GM19467 (cell line): ENCODE measurements around the gene CD72.
"Not testable (repeated sequence)": the region's sequence is repeated elsewhere in the genome, so short reads cannot be mapped to it uniquely, and the experiment has no call there.

Experiments
- ATAC-seq: cut with Tn5 transposase; IDR thresholded peaks from one replicate; pipeline ENCODE4 v1.9.1; 2021; ENCODE audit warnings: mild to moderate bottlenecking, moderate library complexity; ENCODE audit not compliant: unreplicated experiment

The CD72 gene

DNA sequence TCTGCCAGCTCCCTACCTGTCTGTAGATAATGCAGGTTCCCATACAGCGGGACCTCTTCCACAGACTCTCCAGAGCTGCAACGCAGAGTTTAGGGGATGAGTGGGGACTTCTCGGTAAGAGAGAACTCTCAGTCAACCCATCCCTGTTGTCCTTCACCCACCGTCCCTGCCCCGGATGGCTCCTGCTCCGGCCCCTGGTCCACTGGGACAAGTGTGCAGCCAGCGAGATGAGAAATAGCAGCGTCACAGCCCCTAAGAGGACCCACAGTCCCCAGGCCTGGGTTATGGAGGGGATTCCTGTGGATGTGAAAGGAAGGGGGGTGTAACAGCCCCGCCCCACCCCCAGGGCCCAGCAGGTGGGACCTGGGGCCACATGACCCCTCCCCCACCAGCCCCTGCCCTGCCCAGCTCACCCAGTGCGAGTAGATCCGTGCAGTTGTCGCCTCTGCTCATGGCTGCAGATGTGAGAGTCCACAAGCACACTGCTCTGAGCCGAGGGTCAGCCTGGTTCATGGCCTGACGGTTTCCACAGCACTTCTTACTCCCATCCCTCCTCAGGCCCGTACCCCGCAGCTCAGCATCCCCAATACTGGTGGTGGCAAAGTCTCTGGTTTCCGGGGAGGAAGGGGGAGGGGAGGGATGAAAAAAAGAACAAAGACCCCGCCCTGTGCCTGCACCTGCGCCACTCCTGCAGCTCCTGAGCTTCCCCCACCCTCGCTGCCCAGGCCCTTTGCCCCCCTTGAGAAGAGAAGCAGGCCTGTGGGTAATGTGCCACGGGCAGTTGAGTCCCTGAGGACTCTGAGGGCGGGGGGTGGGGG is 32.3 kb upstream of the CD72 start, which contains the start of gene SIT1:
Gene SIT1 (minus strand): TSS at position 591 of the 818 bp plus-strand sequence. CDS start 78 bp downstream, at position 513.
- ATAC-seq = no peak

DNA sequence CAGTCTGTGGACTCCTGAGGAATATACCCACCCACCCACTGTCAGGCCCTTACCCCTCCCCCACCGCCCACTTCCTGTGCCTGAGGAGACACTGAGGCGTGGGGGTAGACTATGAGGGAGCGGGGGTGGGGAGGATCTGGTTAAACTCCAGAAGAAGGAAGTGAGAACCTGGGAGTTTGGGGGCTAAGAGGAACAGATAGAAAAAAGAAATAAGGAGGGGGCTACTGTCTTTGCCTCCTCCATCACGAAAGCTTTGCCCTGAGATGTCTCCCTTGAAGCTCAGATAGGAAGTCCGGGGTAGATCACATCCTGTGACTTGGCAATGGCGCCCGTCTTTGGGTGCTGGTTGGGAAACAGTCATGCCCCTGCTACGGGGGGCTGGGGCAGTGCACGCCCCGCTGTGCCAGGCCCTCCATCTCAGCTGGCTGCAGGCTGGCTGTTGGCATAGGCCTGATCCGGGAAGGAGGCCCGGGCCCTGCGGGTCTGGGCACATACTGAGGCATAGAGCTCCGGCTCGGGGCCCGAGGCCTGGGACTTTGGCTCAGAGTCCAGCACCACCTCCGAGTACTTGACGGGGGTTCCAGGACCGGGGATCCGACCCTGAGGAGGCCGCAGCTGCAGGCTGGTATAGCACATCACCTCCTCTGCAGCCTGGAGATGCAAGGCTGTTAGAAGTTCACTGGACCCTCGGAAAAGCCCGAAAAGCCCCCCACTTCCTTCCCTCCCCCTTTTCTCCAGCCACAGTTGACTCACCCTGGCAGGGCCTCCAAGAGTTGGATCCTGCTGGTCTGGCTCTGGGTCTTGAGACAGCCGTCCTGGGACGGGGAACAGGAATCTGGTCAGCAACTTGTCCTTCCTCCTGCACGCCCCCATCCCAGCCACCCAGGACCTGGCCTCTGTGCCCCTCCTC is 31.5 kb upstream of the CD72 start:
- no peak for ATAC-seq

DNA sequence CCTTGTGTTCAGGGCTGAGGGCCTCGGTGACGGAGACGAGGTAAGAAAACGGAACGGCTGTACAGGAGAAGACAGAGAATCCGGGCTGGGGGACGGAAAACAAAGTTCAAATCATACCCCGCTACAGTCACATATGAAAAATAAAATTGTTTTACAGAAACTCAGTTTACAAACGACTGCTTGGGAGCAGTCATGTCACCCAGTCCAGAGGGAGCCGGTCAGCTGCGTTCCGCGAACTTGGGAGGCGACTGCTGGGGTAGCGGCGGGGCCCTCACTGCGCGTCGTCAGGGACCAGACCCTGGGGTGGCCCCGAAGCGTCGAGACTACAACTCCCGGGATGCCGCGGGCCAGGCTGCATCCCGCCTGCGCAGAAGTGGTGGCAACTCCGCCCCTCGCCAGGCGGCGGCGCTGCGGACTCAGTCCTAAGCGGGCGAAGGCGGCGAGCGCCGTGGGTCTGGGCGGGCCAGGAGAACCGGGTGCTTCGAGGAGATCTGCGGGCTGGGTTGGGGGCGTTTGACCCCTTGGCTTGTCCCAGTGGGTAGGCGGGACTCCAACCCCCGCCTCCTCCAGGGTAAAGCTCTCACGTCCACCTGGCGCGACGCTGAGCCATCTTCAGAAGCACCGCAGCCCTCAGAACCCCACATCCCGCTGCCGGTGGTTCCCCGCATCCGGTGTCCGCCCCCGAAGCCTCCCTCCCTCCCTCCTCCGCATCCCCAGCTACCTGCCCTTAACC is 28.5 kb upstream of the CD72 start:
- peak; percentile 80 for ATAC-seq

DNA sequence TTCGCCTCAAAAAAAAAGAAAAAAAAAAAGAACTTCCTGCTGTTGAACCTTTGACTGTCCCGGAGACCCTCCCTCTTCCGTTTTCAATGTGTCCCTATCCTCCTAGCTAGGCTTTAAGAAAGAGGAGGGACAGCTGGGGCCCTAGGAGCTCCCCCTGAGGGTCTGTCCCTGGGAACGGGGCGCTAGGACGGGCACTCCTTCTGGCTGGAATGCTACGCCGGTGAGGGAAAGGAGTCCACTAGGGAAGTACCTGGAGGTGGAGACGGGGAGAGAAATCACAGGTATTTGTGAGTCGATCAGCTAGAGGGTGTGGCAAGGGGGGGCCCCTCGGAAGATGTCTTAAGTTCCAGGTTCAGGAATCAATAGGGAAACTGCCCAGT is 27.9 kb upstream of the CD72 start:
- no peak for ATAC-seq

DNA sequence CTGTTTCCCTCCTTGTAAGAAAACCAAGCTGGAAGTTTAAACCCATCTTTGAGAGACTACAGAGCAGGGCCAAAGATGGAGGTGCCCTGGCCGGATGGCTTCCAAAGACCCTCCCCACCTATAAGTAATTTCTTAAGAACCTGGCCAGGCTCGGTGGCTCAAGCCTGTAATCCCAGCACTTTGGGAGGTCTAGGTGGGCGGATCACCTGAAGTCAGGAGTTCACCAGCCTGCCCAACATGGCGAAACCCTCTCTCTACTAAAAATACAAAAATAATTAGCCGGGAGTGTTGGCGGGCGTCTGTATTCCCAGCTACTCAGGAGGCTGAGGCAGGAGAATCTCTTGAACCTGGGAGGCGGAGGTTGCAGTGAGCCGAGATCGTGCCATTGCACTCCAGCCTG is 27.5 kb upstream of the CD72 start:
- ATAC-seq = not testable (repeated sequence)

DNA sequence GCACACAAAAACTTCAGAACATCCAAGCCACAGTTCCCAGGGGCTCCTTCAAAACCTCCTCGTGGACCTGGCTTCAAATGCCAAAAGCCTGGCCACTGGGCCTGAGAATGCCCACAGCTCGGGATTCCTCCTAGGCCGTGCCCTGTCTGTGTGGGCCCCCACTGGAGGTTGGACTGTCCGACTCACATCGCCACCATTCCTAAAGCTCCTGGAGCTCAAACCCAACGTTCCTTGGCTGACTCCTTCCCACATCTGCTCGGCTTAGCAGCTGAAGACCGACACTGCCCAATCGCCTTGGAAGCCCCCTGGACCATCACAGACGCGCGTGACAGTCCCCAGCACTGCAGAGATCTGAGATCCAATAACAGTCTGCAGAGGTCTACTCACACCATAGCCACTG is 24.8 kb upstream of the CD72 start:
- ATAC-seq = no peak

DNA sequence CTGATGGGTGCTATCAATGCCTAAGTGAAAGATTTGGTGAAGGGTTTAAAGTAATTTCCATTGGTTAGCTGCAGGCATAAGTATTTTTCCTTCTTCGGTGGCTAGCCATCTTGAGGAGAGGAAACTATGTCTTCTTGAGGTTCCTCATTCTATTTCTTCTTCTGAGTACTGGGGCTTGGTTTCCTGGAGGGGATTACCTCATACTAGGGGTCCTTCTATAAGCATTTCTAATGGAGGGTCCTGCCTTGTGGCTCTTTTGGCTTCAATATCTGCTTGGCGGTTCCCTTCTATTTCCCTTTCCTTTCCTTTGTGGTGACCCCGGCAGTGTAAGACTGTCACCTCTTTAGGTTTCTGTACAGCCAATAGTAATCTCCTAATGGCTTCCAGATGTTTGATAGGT is 23.3 kb upstream of the CD72 start:
- ATAC-seq = not testable (repeated sequence)

DNA sequence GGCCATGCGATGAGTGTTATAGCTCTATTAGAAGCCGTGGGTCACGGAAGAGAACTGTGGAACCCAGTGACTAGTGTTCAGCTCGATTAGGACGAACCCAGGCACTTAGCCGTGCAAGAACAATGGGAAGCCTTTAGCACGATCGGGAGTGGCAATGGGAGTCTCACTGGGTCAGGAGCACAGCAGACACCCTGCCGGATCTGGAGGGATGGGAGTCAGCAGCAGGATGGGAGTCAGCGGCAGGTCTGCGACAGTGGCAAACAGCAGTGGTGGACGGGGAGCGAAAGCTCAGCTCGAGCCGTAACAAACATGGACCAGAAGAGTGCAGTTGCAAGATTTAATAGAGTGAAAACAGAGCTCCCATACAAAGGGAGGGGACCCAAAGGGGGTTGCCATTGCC is 22.2 kb upstream of the CD72 start:
- not testable (repeated sequence) for ATAC-seq

DNA sequence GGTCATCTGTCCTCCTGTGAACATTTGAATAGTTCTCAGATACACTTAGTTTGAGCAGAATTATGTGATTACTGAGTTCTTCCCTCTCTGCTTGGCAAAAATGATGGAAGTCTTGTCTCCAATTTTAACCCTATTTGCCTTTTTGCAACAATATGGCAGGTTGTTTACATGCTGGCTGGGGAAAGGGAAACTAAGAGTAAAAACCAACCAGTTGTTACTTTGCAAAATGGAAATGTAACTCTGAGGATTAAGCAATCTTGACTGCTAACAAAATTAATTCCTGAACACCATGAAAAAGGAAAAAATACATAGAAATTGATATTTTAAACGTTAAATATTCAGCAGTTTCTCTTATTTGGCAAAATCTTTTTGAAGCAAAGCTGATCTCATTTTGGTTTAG is 21.4 kb upstream of the CD72 start:
- ATAC-seq = no peak

DNA sequence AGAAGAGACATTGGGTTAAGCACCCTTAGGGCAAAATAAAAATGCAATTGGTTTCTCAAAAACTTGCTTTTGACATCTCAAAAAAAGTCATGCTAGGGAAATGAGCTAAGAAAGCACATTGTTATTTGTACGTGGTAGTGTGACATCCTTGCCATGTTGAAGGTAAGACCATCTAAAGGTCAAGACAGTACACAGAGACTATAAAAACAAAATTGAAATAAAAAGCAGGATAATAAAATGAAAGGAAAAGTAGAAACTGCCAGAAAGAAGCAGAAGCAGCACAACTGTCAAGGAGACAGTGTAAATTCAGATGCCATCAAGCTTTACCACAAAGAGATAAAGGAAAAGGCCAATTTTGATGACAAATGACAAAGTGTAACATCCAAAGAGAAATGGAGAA is 21.0 kb upstream of the CD72 start:
- ATAC-seq = not testable (repeated sequence)

DNA sequence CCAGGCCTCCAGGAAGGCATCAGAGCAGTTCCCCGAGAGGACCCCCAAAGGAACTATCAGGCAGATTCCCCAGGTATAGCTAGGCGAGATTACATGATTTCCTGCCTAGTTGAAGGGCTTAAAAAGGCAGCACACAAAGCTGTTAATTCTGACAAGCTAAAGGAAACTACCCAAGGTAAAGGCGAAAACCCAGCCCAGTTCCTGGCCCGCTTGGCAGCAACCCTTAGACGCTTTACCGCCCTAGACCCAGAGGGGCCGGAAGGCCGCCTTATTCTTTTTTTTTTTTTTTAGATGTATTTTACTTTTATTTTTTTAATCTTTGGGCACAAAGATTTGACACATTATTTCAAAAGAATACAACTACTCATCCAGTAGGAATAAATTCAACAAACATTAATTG is 20.5 kb upstream of the CD72 start:
- ATAC-seq = not testable (repeated sequence)

DNA sequence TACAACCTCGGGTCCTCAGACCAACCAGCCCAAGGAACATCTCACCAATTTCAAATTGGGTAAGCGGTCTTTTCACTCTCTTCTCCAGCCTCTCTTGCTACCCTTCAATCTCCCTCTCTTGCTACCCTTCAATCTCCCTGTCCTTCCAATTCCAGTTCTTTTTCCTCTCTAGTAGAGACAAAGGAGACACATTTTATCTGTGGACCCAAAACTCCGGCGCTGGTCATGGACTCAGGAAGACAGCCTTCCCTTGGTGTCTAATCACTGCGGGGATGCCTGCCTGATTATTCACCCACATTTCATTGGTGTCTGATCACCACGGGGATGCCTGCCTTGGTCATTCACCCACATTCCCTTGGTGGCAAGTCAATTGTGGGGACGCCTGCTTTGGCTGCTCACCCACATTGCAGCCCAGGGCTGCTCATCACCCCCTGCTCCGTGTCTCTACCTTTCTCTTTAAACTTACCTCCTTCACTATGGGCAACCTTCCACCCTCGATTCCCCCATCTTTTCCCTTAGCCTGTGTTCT is 19.3 kb upstream of the CD72 start:
- ATAC-seq = not testable (repeated sequence)

DNA sequence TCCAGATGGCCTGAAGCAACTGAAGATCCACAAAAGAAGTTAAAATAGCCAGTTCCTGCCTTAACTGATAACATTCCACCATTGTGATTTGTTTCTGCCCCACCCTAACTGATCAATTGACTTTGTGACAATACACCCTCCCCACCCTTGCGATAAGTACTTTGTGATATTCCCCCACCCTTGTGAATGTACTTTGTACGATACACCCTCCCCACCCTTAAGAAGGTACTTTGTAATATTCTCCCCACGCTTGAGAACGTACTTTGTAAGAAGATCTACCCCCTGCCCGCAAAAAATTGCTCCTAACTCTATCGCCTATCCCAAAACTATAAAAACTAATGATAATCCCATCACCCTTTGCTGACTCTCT is 18.6 kb upstream of the CD72 start:
- ATAC-seq = not testable (repeated sequence)

DNA sequence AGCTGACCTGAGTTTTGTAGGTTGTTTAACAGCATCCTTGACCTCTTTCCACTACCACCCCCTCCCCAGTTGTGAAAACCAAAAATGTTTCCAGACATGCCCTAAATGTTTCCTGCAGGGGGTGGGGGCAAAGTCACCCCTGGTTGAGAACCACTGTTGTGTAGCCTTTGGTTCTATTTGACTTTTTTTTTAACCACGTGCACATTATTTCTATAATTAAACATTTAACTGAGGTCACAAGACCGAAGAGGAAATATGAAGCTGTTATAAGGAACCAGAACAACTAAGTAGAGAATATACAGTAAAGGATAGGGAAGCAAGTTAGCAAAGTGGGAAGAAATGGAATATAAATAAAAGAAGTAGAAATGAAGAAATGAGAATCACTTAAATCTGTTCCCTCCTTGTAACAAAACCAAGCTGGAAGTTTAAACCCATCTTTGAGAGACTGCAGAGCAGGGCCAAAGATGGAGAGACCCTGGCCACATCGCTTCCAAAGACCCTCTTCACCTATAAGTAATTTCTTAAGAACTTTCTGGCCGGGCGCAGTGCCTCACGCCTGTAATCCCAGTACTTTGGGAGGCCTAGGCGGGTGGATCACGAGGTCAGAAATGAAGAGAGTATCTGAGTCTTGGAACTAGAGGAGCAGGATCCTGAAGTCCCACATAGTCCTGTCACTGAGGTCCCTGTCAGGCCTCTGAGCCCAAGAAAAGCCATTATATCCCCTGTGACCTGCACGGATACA is 18.1 kb upstream of the CD72 start:
- no peak for ATAC-seq

DNA sequence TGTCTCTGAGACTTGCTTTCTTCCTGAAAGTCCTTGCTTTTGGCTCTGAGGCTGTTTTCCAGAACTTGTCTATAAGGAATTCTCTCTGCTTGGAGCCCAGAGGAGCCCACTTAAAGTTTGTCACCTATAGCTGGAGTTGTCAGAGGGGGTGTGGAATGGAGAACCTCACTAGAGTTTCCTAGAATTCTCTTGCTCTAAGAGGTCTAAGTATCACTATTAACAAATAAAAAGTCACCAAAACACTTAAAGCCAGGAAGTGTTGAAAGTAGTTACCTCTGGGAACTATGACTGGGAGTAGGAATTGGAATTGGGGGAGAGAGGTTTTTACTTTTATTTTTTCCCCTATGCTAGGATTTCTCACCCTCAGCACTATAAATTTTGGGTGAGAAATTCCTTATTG is 17.5 kb upstream of the CD72 start:
- ATAC-seq = no peak

DNA sequence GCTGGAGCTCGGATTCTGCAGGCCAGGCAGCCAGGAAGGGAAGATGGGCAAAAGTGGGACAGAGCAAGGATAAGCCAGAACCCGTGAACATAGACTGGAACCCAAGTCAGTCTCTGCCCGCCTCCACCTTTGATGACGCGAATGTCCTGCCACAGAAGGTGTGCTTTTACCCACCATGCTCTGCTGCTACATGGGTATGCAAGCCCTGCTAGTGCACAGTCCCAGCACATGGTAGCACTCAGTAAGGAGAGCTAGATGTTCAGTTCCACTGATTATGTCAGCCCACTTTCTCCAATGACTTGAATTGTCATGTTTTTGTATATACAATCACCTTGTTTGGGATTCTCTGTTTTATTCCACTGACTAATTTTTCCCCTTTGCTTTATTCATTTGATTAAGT is 11.4 kb upstream of the CD72 start:
- ATAC-seq = no peak

DNA sequence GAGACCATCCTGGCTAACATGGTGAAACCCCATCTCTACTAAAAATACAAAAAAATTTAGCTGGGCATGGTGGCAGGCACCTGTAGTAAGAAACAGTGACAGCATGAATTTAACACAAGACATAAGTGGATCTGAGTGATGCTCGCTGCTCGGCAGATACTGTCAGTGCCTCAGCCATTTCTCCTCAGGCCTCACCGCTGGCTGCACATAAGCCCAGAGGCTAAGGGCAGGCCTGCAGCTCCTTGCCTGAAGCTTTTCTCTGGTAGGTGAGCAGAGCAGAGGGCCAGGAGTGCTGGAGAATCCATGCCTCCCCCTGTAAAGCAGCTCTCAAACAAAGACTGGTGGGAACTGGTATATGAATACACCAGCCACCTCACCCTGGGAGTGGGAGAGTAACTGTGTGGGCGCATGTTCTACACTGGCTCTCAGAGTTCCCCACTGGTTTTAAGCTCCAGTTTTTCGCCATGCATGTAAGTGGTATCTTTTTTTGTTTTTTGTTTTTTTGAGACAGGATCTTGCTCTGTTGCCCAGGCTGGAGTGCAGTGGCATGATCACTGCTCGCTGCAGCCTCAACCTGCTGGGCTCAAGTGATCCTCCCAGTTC is 10.3 kb upstream of the CD72 start:
- ATAC-seq = no peak

DNA sequence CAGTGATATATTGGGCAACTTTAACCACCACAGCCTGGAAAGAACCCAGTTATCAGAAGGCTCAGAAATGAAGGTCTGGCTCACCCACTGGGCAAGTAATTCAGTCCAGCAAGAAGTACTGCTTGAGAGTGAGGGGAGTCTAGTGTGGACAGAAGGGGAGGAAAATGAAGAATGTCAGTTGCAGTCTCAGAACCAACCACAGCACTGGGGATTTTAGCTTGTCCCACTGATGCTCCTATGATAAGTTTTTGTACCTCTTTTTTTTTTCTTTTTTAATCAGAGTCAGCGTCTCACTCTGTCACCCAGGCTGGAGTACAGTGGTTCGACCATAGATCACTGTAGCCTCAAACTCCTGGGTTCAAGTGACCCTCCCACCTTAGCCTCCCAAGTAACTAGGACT is 9.4 kb upstream of the CD72 start:
- ATAC-seq = no peak

DNA sequence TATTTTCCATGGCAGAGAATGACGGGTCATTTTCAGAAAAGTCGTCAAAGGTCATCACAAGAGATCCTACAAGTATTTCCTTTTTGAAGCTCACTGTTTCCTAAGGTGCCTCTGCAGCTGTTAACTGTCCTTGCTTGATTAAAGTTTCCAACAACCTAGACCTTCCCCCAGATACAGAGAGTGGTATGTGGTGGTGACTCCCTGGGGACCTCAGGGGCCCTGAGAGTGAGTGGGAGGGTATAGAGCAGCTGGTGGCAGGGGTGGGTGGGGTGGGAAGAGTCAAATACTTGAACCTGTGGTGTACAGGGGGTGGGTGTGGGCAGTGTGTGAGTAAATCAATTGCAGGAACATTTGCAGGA is 1.6 kb upstream of the CD72 start:
- peak; percentile 38 for ATAC-seq
